Activated T-cell treated with anti-CD3 and anti-CD28 coated beads, Interleukin-2, amount 50 U/mL, for 24 hours (primary cell): ENCODE results near the gene DLX3.

Experiments
- DNase-seq: peaks from one replicate; pipeline ENCODE4 v3.0.0-alpha.2; 2020
- H3K27ac Mint-ChIP-seq: 2 replicates; pipeline ENCODE4 v1.8.0; 2020; ENCODE audit warnings: mild to moderate bottlenecking, mixed read lengths
- H3K27me3 Mint-ChIP-seq: 2 replicates; pipeline ENCODE4 v1.8.0; 2020; ENCODE audit warnings: mixed read lengths
- H3K36me3 Mint-ChIP-seq: 2 replicates; pipeline ENCODE4 v1.8.0; 2020; ENCODE audit warnings: low read depth, mixed read lengths
- H3K4me1 Mint-ChIP-seq: 2 replicates; pipeline ENCODE4 v1.8.0; 2020; ENCODE audit warnings: low read depth, mixed read lengths
- H3K4me3 Mint-ChIP-seq: 2 replicates; pipeline ENCODE4 v1.8.0; 2020; ENCODE audit warnings: mild to moderate bottlenecking, moderate library complexity, mixed read lengths
- H3K9me3 Mint-ChIP-seq: 2 replicates; pipeline ENCODE4 v1.8.0; 2020; ENCODE audit warnings: mixed read lengths

The DLX3 gene

GRCh38 chr17:50013079-50013478, 18.1 kb upstream of the DLX3 start:
- no peak overlapping the region for H3K4me3 Mint-ChIP-seq
- no peak for DNase-seq
- H3K4me1 Mint-ChIP-seq: no peaks in the 10 kb centered on the region
- no peaks in the 10 kb centered on the region for H3K36me3 Mint-ChIP-seq
- H3K9me3 Mint-ChIP-seq: peaks cover 24% of the 10 kb centered on the region
- peaks cover 52% of the 10 kb centered on the region for H3K27me3 Mint-ChIP-seq
- H3K27ac Mint-ChIP-seq: no peak overlapping the region

GRCh38 chr17:50009282-50009681, 14.3 kb upstream of the DLX3 start:
- Mint-ChIP-seq H3K4me3 (no peak overlapping the region), H3K9me3 (peaks cover 16% of the 10 kb centered on the region), H3K27ac (no peak overlapping the region), H3K27me3 (peaks cover 58% of the 10 kb centered on the region), H3K36me3 (no peaks in the 10 kb centered on the region), H3K4me1 (no peaks in the 10 kb centered on the region)
- DNase-seq: no peak

GRCh38 chr17:50003911-50004310, 8.9 kb upstream of the DLX3 start:
- DNase-seq: no peak
- Mint-ChIP-seq H3K4me1 (no peaks in the 10 kb centered on the region), H3K4me3 (no peak overlapping the region), H3K36me3 (no peaks in the 10 kb centered on the region), H3K27ac (no peak overlapping the region), H3K27me3 (peaks cover 53% of the 10 kb centered on the region), H3K9me3 (no peaks in the 10 kb centered on the region)

- Mint-ChIP-seq H3K4me3 (no peak overlapping the region), H3K36me3 (no peaks in the 10 kb centered on the region), H3K9me3 (no peaks in the 10 kb centered on the region), H3K27ac (no peak overlapping the region), H3K4me1 (peaks cover 27% of the 10 kb centered on the region), H3K27me3 (peaks cover 81% of the 10 kb centered on the region)
- no peak for DNase-seq
Observed at GRCh38 chr17:49998836-49999511, 4.0 kb upstream of the DLX3 start.

GRCh38 chr17:49997773-49998703, 3.0 kb upstream of the DLX3 start:
- peaks cover 82% of the 10 kb centered on the region for H3K27me3 Mint-ChIP-seq
- no peak overlapping the region for H3K27ac Mint-ChIP-seq
- peaks cover 30% of the 10 kb centered on the region for H3K4me1 Mint-ChIP-seq
- H3K36me3 Mint-ChIP-seq: no peaks in the 10 kb centered on the region
- no peaks in the 10 kb centered on the region for H3K9me3 Mint-ChIP-seq
- H3K4me3 Mint-ChIP-seq: no peak overlapping the region
- DNase-seq: peak; percentile 83

- H3K27me3 Mint-ChIP-seq: peaks cover 85% of the 10 kb centered on the region
- H3K4me1 Mint-ChIP-seq: peaks cover 32% of the 10 kb centered on the region
- no peak for DNase-seq
- H3K4me3 Mint-ChIP-seq: no peak overlapping the region
- H3K36me3 Mint-ChIP-seq: no peaks in the 10 kb centered on the region
- H3K9me3 Mint-ChIP-seq: no peaks in the 10 kb centered on the region
- no peak overlapping the region for H3K27ac Mint-ChIP-seq
Observed at GRCh38 chr17:49997301-49997650, 2.3 kb upstream of the DLX3 start.

GRCh38 chr17:49996495-49997300, 1.7 kb upstream of the DLX3 start:
- Mint-ChIP-seq H3K27ac (no peak overlapping the region), H3K9me3 (no peaks in the 10 kb centered on the region), H3K4me3 (peak overlapping the region; percentile 59), H3K4me1 (peaks cover 33% of the 10 kb centered on the region), H3K36me3 (no peaks in the 10 kb centered on the region), H3K27me3 (peaks cover 85% of the 10 kb centered on the region)
- DNase-seq: peak; percentile 85

GRCh38 chr17:49996121-49996494, 1.1 kb upstream of the DLX3 start:
- DNase-seq: peak; percentile 42
- Mint-ChIP-seq H3K27me3 (peaks cover 85% of the 10 kb centered on the region), H3K9me3 (no peaks in the 10 kb centered on the region), H3K36me3 (no peaks in the 10 kb centered on the region), H3K4me1 (peaks cover 33% of the 10 kb centered on the region), H3K27ac (no peak overlapping the region), H3K4me3 (no peak overlapping the region)

GRCh38 chr17:49994085-49995054, 654 bp downstream of the DLX3 start:
- no peak overlapping the region for H3K27ac Mint-ChIP-seq
- DNase-seq: peak; percentile 57
- H3K4me1 Mint-ChIP-seq: peaks cover 33% of the 10 kb centered on the region
- no peaks in the 10 kb centered on the region for H3K9me3 Mint-ChIP-seq
- no peaks in the 10 kb centered on the region for H3K36me3 Mint-ChIP-seq
- H3K27me3 Mint-ChIP-seq: peaks cover 88% of the 10 kb centered on the region
- H3K4me3 Mint-ChIP-seq: peak overlapping the region; percentile 62

GRCh38 chr17:49993423-49994060, 1.5 kb downstream of the DLX3 start:
- Mint-ChIP-seq H3K27me3 (peaks cover 88% of the 10 kb centered on the region), H3K27ac (no peak overlapping the region), H3K9me3 (no peaks in the 10 kb centered on the region), H3K4me3 (peak overlapping the region; percentile 62), H3K4me1 (peaks cover 31% of the 10 kb centered on the region), H3K36me3 (no peaks in the 10 kb centered on the region)
- peak; percentile 62 for DNase-seq

GRCh38 chr17:49992933-49993422, 2.0 kb downstream of the DLX3 start:
- no peak for DNase-seq
- H3K27me3 Mint-ChIP-seq: peaks cover 88% of the 10 kb centered on the region
- no peaks in the 10 kb centered on the region for H3K36me3 Mint-ChIP-seq
- H3K4me1 Mint-ChIP-seq: peaks cover 29% of the 10 kb centered on the region
- no peaks in the 10 kb centered on the region for H3K9me3 Mint-ChIP-seq
- H3K4me3 Mint-ChIP-seq: peak overlapping the region; percentile 50
- H3K27ac Mint-ChIP-seq: no peak overlapping the region

- Mint-ChIP-seq H3K4me3 (no peak overlapping the region), H3K9me3 (no peaks in the 10 kb centered on the region), H3K36me3 (no peaks in the 10 kb centered on the region), H3K27ac (no peak overlapping the region), H3K4me1 (peaks cover 29% of the 10 kb centered on the region), H3K27me3 (peaks cover 87% of the 10 kb centered on the region)
- no peak for DNase-seq
Observed at GRCh38 chr17:49992191-49992932, 2.7 kb downstream of the DLX3 start.

GRCh38 chr17:49991409-49991808, 3.6 kb downstream of the DLX3 start:
- DNase-seq: no peak
- H3K4me3 Mint-ChIP-seq: no peak overlapping the region
- peaks cover 25% of the 10 kb centered on the region for H3K4me1 Mint-ChIP-seq
- no peaks in the 10 kb centered on the region for H3K9me3 Mint-ChIP-seq
- peaks cover 91% of the 10 kb centered on the region for H3K27me3 Mint-ChIP-seq
- no peak overlapping the region for H3K27ac Mint-ChIP-seq
- H3K36me3 Mint-ChIP-seq: no peaks in the 10 kb centered on the region
